SW 1271 (cell line): ENCODE data around the gene DPYSL3.
A peak's percentile ranks its signal among the peaks of the same experiment; 100 is the strongest.

Experiments used
- DNase-seq, 2 experiments: peaks; one replicate each; lab custom pipeline; 2025; lab: John Stamatoyannopoulos, UW

DPYSL3 gene

GRCh38 chr5:147472664-147473475 lies 37.0 kb downstream of the DPYSL3 start:
- DNase-seq, result no peak

DNA sequence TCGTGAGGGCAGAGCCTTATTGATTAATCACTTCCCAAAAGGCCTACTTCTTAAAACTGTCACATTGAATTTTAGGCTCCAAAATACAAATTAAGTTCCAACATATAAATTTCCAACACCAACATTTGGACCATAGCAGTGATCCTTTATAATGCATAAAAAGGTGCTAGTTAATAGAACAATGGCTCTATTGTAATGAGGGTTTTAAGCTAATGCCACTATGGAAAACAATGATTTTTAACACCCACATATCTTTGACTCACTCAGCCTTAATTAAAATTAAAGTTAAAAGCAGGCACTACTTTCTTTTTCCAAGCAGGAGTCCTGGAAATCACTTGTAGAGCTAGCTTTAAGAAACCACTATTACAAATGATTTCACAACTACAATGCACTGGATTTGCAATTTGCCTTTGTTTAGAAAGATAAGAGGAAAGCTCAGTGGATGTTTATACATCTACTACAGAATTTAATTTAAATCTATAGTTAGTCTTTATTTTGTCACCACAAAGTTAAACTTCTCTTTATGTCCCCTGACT lies 41.8 kb downstream of the DPYSL3 start:
- no peak for DNase-seq

- no peak for DNase-seq
Measured at GRCh38 chr5:147466360-147466980, 43.4 kb downstream of the DPYSL3 start.

- DNase-seq, result no peak
Measured at GRCh38 chr5:147465747-147466146, 44.1 kb downstream of the DPYSL3 start.

DNA sequence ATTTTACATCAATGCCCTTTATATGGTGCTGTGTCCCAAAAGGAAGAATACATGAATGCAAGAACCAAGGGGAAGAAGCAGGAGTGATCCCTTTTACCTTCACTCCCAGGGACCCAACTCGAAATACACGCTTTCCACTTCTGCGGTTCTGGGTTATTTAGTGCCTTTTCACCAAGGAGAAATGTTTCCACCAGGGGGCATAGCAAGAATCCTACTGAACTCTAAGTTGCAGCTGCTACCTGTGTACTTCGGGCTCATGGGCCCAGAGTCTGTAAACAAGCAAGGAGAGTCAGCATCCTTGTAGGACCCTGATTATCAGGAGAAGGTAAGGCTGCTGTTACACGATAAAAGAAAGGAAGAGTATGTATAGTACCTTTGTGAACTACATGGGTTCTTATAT lies 45.7 kb downstream of the DPYSL3 start:
- peak in 1 of 2 experiments; percentile 30 for DNase-seq

- no peak for DNase-seq
Measured at GRCh38 chr5:147461915-147462314, 48.0 kb downstream of the DPYSL3 start.

DNA sequence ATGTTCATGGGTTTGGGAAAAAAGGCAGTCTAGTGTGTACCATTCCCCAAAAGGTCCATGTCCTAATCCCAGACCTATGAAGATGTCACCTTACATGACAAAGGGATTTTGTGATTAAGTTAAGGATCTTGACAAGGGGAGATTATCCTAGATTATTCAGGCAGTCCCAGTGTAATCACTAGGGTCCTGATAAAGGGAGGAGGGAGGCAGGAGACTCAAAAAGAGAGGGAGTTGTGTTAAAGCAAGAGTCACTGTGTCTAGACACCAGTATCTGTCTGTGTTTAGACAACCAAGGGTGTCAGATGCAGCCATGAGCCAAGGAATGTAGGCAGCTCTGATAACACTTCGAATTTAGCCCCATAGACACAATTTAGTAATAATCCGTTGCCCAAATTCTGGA lies 49.5 kb downstream of the DPYSL3 start:
- no peak for DNase-seq

DNA sequence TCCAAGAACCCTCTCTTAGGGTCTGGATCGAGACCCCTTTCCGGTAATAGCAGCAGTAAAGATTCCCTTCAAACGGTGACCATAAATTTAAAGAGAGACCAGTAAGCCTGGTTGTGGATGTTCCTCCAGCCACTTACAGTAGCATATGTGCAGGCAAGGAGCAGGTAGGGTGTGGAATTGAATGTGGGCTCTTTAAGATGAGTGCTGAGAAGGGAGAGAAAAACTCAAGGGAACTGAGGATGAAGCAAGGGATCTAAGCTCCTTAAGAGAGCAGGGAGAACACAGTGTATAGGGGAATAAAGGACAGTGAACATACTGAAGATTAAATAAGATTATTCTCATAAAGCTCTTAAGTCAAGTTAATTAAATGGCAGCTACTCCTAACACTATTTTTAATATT lies 51.3 kb downstream of the DPYSL3 start:
- DNase-seq, result no peak

DNA sequence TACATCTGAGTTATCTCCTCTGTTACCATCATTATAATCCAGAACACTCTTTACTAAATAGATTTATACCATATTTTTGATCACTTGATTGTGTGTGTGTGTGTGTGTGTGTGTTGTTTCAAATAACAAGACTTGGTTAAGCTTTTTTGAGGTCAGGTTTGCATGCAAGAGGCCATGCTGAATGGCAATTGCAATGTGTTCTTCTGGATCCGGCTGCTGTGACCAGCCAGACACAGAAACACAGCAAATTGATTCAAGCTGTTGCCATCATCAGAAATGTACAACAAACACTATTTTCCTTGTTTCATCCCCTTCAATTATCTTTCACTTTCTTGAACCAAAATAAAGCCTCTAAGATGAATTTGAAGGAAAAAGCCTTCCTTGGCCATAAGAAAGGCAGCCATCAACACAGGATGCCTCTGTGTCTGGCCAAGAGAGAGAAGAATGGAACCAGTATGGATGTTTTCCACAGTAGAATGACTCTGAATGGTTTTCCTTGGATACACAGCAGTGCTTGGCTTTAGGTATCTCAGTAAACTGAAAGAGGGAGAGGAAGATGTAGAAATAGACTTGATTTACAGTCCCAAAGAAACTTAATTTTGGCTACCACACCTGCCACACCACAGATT lies 53.9 kb downstream of the DPYSL3 start:
- DNase-seq, result no peak

GRCh38 chr5:147454996-147455677 lies 54.7 kb downstream of the DPYSL3 start:
- no peak for DNase-seq

DNA sequence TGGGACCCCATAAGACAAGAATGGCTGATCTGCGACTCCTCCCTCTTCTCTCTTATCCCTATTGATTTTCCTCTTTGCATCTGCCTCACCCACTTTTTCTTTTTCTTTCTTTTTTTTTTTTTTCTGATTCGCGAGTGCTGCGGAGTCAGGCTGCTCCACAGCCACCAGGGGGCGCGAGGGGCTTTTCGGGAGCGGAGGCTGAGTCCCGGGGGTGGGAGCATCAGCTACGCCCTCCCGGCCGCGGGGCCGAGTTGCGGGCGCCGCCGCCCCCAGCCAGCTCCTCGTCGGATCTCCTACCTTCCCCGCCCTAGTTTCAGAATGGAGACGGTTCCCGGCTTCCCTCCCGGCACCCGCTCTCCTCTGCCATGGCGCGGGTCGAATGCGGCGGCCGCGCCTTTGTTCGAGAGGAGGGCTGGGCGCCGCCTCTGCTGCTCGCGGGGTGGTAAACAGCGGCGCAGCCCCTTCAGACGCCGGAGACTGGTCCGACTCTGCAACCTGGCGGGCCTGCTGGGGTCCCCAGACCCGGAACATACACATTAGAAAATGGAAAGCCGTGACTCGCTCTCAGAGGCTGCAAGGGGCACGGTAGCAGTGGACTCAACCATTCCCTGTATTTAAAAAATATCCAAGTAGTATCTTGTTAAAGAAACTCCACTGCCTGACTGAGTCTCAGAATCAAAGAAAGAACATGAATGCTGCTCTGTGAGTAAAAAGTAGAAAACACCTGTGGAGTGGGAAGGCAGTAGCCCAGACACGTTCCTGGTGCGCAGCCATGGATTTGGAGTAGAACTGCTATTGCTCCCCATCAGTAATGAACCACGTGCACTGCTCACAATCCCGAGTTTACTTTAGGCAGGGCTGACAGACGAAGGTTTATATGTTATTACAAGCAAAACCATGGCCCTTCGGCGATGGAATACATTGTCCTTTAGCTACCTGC lies 55.7 kb downstream of the DPYSL3 start:
- peak; percentile 85 to 86 for DNase-seq

- DNase-seq, result no peak
Measured at GRCh38 chr5:147452165-147452811, 57.6 kb downstream of the DPYSL3 start.

- DNase-seq, result no peak
Measured at GRCh38 chr5:147451193-147451592, 58.7 kb downstream of the DPYSL3 start.

GRCh38 chr5:147450606-147451005 lies 59.3 kb downstream of the DPYSL3 start:
- DNase-seq, result no peak

DNA sequence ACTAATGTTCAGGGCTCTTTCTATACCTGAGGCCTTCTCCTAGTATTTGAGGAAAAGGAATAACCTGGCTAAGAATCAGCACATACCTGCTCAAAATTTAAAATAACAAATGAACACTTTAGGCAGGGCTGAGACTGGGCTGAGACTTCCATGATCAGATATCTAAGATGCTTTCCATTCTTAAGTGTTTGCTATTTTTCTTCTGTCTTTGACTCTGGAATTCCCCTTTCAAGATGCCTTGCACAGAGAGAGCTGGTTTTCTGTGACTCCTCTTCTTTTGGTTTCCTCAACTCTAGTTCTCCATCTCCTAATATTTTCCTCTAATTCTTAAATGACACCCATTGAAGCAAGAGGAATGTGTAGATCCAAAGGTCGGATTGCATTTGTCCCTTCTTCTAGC lies 61.1 kb downstream of the DPYSL3 start:
- DNase-seq, result no peak

DNA sequence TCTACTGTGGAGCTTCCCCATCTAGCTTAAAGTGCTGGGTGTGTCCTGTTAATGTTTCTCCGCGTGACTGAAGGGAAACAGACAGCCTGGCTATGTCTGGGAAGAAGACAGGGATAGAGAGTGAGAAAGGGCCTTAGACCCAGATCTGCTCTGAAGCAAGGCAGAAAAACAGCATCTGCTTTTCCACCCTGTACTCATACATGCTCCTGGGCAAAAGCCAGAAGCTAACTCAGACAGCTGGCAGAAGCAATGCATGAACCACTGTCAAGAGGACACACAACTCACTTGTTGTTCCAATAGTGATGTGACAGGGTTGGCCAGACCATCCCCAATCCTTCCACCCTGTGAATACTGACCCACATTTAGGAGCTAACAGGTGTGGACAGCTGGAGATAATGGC lies 63.3 kb downstream of the DPYSL3 start:
- no peak for DNase-seq

DNA sequence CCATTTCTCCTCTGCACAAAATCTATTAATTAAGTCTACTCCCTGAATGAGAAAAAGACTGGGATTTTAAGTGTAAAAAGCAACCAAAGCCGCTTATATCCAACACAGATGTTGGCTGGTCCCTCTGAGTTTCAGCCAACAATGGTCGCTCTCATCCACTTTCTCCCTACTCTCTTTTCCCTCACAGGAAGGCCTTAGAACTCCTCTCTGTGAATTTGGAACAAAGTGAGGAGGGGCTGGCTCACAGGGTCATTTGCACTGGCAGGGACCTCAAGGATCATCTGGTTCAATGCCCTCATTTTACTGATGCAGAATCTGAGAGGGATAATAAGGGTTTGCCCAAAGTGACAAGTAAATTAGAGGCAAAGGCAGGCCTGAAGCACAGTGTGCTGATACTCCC lies 64.0 kb downstream of the DPYSL3 start:
- DNase-seq, result no peak

- DNase-seq, result no peak
Measured at GRCh38 chr5:147445090-147445489, 64.8 kb downstream of the DPYSL3 start.

DNA sequence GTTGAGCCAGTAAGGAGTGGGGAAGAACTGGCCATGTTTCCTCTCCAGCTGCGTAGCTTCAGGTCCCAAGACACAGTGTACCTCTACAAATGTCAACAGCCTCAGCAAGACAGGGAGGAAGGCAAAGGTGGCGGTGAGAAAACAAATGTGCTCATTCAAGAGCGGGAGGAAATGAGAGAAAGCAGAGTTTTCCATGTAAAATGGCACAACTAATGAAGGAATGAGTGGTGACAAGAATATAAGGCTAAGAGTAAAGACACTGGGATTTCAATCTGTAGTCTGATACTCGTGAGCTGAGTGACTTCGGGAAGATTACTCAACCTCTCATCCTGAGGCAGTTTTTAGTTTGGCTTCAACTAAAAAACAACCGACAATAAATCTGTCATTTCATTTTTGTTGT lies 67.6 kb downstream of the DPYSL3 start:
- no peak for DNase-seq

GRCh38 chr5:147441191-147441695 lies 68.6 kb downstream of the DPYSL3 start:
- DNase-seq, result no peak

- no peak for DNase-seq
Measured at GRCh38 chr5:147439254-147439653, 70.6 kb downstream of the DPYSL3 start.
